Ascending aorta (tissue), 2 donors: ENCODE measurements around the gene CGREF1. TPM values are rescaled to one million over a fixed set of nuclear protein-coding genes. Genes with fewer than 3 reads are reported as not detected.

Source experiments
- DNase-seq, 2 donors: peaks; one replicate each; pipeline ENCODE4 v3.0.0-alpha.2; 2019; ENCODE audit warnings: low spot score in 2 of 2
- H3K27ac ChIP-seq, 2 donors: fragments of 200-600 bp; sonication (generic); one replicate each; pipeline ENCODE4 v1.5.1; 2016 to 2017; ENCODE audit warnings: mild to moderate bottlenecking in 1 of 2
- H3K27me3 ChIP-seq: fragments of 200-600 bp; sonication (generic); one replicate; pipeline ENCODE4 v1.5.1; 2017
- H3K36me3 ChIP-seq, 2 donors: fragments of 200-600 bp; sonication (generic); one replicate each; pipeline ENCODE4 v1.5.1; 2016
- H3K4me1 ChIP-seq, 2 donors: fragments of 200-600 bp; sonication (generic); one replicate each; pipeline ENCODE4 v1.5.1; 2016 to 2017; ENCODE audit warnings: mild to moderate bottlenecking in 1 of 2
- H3K4me3 ChIP-seq, 2 donors: fragments of 200-600 bp; sonication (generic); one replicate each; pipeline ENCODE4 v1.5.1; 2016 to 2017; ENCODE audit warnings: mild to moderate bottlenecking in 1 of 2
- H3K9me3 ChIP-seq, 2 donors: fragments of 200-600 bp; sonication (generic); one replicate each; pipeline ENCODE4 v1.5.1; 2016
- intact Hi-C: fragments of 100-400 bp; cut with DNase I; formaldehyde crosslinking; loops from one replicate; pipeline ENCODE4 v1.15.1; 2023
- total RNA-seq: library from RNA; depleted of rRNA; stranded (reverse); fragments of >200 nt; gene quantifications from one replicate; pipeline ENCODE4 v1.1.0, GENCODE V29; 2016
- TF ChIP-seq, protein P1 (sequence below), 3 experiments: fragments of 200-600 bp in 2 of 3; fragments of 450-650 bp in 1 of 3; sonication (generic) in 2 of 3; IDR thresholded peaks; one replicate each; pipeline ENCODE4 v1.5.1; 2016 to 2019; ENCODE audit warnings: antibody characterized with exemption in 3 of 3, mild to moderate bottlenecking in 1 of 3, moderate library complexity in 1 of 3

The CGREF1 gene
- total RNA-seq, 1 donor from 2014 or later, result 3.5 TPM

DNA sequence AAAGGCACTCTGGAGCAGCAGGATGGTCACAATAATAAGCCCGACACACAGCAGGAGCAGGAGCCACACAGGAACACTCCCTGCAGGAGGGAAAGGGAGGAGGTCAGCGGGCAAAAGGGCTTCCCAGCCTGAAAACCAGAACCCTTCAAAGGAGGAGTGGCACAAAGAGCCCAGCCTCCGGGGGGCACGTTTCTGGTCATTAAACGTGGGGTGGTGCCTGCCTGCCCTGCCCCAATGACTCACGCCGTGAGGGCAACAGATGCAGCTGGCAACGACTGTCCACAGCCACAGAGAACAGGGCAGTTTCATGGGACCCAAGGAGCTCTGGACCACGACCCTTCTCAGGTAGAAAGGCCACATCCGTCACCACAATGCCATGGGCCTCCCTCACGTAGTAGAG is 12.5 kb upstream of the CGREF1 start:
- Histone ChIP-seq H3K4me1 (peaks cover 5 to 11% of the 10 kb centered on the region in 2 donors), H3K36me3 (peaks cover 22% of the 10 kb centered on the region in 2 donors), H3K4me3 (no peak overlapping the region), H3K27me3 (no peaks in the 10 kb centered on the region), H3K27ac (no peak overlapping the region), H3K9me3 (no peaks in the 10 kb centered on the region)
- intact Hi-C loops, result loop anchor here (5.0 to 10.0 kb wide), 4 partner anchors 44 to 363 kb away; partner anchors contain the start of genes FNDC4, GCKR, GTF3C2 and KHK
- TF ChIP-seq, protein P1, sequence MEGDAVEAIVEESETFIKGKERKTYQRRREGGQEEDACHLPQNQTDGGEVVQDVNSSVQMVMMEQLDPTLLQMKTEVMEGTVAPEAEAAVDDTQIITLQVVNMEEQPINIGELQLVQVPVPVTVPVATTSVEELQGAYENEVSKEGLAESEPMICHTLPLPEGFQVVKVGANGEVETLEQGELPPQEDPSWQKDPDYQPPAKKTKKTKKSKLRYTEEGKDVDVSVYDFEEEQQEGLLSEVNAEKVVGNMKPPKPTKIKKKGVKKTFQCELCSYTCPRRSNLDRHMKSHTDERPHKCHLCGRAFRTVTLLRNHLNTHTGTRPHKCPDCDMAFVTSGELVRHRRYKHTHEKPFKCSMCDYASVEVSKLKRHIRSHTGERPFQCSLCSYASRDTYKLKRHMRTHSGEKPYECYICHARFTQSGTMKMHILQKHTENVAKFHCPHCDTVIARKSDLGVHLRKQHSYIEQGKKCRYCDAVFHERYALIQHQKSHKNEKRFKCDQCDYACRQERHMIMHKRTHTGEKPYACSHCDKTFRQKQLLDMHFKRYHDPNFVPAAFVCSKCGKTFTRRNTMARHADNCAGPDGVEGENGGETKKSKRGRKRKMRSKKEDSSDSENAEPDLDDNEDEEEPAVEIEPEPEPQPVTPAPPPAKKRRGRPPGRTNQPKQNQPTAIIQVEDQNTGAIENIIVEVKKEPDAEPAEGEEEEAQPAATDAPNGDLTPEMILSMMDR (IDR thresholded peaks at IDR 0.05), result no peak
- no peak for DNase-seq

GRCh38 chr2:27130396-27130795 is 11.5 kb upstream of the CGREF1 start:
- intact Hi-C loops, result loop anchor here (5.0 to 10.0 kb wide), 4 partner anchors 43 to 364 kb away; partner anchors contain the start of genes FNDC4, GCKR, GTF3C2 and KHK
- DNase-seq, result no peak
- TF ChIP-seq, protein P1 (IDR thresholded peaks at IDR 0.05), result no peak

DNA sequence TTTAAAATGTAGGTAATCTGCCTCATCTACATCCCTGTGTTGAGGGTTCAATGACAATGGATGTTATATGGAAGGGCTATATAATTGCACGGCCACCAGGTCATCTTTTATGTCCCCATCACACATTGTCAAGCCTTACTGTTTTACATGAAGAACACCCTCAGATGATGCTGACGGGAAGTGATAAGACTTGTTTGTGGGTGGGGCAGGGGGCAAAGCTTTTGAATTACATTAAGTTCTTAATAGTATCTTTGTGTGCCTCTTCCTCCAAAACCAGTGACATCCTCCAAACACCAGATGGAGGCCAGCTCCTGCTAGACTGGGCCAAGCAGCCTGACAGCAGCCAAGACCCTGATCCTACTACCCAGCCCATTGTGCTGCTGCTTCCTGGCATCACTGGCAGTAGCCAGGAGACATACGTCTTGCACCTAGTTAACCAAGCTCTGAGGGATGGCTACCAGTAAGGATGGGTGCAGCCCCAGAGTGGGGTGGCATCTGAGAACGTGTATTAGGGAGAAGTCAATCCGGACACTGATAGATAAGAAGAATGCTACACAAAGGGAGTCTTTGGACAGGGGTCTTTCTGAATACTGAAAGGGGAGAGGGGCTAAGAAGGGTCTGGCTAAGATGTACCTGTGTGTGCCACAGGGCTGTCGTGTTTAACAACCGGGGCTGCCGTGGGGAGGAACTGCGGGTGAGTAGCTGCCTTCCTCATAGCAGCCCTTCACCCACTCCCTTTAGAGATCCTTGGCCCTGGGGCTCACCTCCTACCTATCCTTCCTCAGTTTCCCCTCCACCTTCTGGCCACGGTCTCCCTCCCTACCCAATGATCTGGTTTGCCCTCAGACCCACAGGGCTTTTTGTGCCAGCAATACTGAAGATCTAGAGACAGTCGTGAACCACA is 10.0 kb upstream of the CGREF1 start:
- Histone ChIP-seq H3K4me1 (peaks cover 5 to 11% of the 10 kb centered on the region in 2 donors), H3K27ac (no peak overlapping the region), H3K36me3 (peaks cover 22% of the 10 kb centered on the region in 2 donors), H3K9me3 (no peaks in the 10 kb centered on the region), H3K4me3 (no peak overlapping the region), H3K27me3 (no peaks in the 10 kb centered on the region)
- intact Hi-C loops, result no loop called here
- TF ChIP-seq, protein P1 (IDR thresholded peaks at IDR 0.05), result no peak
- DNase-seq, result no peak

More at GRCh38 chr2:27130396-27130795, 11.5 kb upstream of the CGREF1 start:
- Histone ChIP-seq H3K4me1 (peaks cover 5 to 11% of the 10 kb centered on the region in 2 donors), H3K9me3 (no peaks in the 10 kb centered on the region), H3K36me3 (peaks cover 22% of the 10 kb centered on the region in 2 donors), H3K4me3 (no peak overlapping the region), H3K27ac (no peak overlapping the region), H3K27me3 (no peaks in the 10 kb centered on the region)

DNA sequence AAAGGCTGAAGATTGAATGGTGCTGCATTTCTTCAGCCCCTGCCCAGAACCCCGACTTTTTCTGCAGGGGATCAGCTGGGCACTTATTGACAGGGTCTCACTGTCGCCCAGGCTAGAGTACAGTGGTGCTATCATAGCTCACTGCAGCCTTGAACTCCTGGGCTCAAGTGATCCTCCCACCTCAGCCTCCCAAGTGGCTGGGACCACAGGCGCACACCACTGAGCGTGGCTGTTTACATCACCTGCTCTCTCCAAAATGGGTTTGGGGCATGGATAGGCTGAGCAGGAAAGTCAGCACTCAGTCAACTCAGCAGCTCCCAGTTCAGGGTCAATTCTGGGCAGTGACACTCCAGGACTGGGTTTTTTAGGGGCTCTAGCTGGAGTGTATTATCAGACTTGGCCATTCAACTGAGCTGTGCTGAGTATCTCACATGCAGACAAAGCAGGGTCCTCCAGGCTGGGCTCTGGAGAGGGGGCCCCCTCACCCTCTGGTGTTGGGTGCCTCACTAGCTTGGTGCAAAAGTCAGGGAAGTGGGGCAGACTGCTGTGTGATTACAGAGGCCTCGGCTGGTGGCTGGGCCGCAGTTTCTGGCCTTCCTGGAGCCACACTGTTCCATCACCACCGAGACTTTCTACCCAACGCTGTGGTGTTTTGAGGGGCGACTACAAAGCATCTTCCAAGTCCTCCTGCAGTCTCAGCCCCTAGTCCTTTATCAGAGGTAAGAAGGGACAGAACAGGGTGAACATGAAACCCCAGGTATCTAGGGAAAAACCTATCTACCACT is 9.1 kb upstream of the CGREF1 start:
- H3K27me3 ChIP-seq, result no peaks in the 10 kb centered on the region
- H3K4me3 ChIP-seq, result no peak overlapping the region
- H3K27ac ChIP-seq, result no peak overlapping the region
- no peaks in the 10 kb centered on the region for H3K9me3 ChIP-seq
- intact Hi-C loops, result no loop called here
- TF ChIP-seq, protein P1 (IDR thresholded peaks at IDR 0.05), result no peak
- peaks cover 22% of the 10 kb centered on the region in 2 donors for H3K36me3 ChIP-seq
- H3K4me1 ChIP-seq, result peaks cover 0 to 5% of the 10 kb centered on the region in 2 donors
- DNase-seq, result no peak

GRCh38 chr2:27126252-27126710 is 7.4 kb upstream of the CGREF1 start:
- no peaks in the 10 kb centered on the region for H3K27me3 ChIP-seq
- TF ChIP-seq, protein P1 (IDR thresholded peaks at IDR 0.05), result no peak
- no peaks in the 10 kb centered on the region for H3K4me1 ChIP-seq
- peaks cover 11 to 12% of the 10 kb centered on the region in 2 donors for H3K36me3 ChIP-seq
- no peak overlapping the region for H3K4me3 ChIP-seq
- H3K9me3 ChIP-seq, result no peaks in the 10 kb centered on the region
- no peak for DNase-seq
- no peak overlapping the region for H3K27ac ChIP-seq
- intact Hi-C loops, result no loop called here
